HFFc6 (cell line): Measurements from ENCODE around the gene TRAF7. TPM values are rescaled to one million over a fixed set of nuclear protein-coding genes. Genes with fewer than 3 reads are reported as not detected.

Experiments used
- DNase-seq: peaks from one replicate; pipeline ENCODE4 v3.0.0-alpha.2; 2018
- H3K27ac Mint-ChIP-seq: 2 replicates; pipeline ENCODE4 v1.8.0; 2020; ENCODE audit warnings: mild to moderate bottlenecking, mixed read lengths
- H3K27me3 Mint-ChIP-seq: 2 replicates; pipeline ENCODE4 v1.8.0; 2021; ENCODE audit warnings: mild to moderate bottlenecking, moderate library complexity, mixed read lengths; ENCODE audit not compliant: insufficient read depth
- H3K36me3 Mint-ChIP-seq: 2 replicates; pipeline ENCODE4 v1.8.0; 2021; ENCODE audit warnings: low read depth, mixed read lengths
- H3K4me1 Mint-ChIP-seq: 2 replicates; pipeline ENCODE4 v1.8.0; 2020; ENCODE audit warnings: low read depth, mixed read lengths
- H3K4me3 Mint-ChIP-seq: 2 replicates; pipeline ENCODE4 v1.8.0; 2020; ENCODE audit warnings: mild to moderate bottlenecking, moderate library complexity, mixed read lengths
- H3K9me3 Mint-ChIP-seq: 2 replicates; pipeline ENCODE4 v1.8.0; 2020; ENCODE audit warnings: mild to moderate bottlenecking, mixed read lengths
- total RNA-seq, 6 experiments: library from RNA; stranded (reverse); fragmentation: NEBNext Ultra II Directional; extraction: Animal tissue kit (Norgen Biotek cat#: 25700); gene quantifications; 2 replicates in 1 of 6; 3 replicates in 5 of 6; pipeline ENCODE4 v1.2.3, GENCODE V29; 2021
- TF ChIP-seq, protein P1 (sequence below): fragments of 200-600 bp; sonication (generic); IDR thresholded peaks from 2 replicates; pipeline ENCODE4 v1.5.0; 2021; ENCODE audit warnings: antibody characterized with exemption, mild to moderate bottlenecking

The TRAF7 gene
- total RNA-seq, 6 experiments from 2014 or later: 81.4 to 88.3 (median 85.3) TPM

DNA sequence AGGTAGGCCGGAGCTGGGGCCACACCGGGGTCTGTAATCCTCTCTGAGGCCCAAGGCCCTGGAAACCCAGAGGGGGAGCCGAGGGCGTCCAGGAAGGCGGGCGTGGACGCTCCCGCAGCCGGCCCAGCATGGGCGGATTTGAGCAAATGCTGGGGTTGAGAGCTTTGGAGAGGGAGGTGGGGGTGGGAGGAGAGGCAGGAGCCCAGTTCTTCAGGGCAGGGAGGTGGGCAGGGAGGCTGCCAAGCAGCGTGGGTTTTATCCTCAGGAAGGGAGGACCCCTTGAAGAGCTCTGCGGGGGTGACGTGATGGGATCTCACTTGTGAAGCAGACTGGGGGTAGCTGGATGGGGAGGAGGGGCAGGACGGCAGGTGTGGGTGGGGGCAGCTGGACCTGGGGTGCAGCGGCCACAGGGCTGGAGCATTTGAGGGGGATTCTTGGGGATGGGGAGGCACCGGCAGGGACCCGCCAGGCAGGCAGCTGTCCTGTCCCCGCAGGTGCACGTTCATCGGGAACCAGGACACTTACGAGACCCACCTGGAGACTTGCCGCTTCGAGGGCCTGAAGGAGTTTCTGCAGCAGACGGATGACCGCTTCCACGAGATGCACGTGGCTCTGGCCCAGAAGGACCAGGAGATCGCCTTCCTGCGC, 17.2 kb downstream of the TRAF7 start:
- Mint-ChIP-seq H3K4me3 (no peak overlapping the region; the same call in 1 of the 2 replicates), H3K27ac (no peak overlapping the region), H3K36me3 (peaks cover 9% of the 10 kb centered on the region), H3K27me3 (peaks cover 6% of the 10 kb centered on the region), H3K4me1 (no peaks in the 10 kb centered on the region), H3K9me3 (no peaks in the 10 kb centered on the region)
- no peak for DNase-seq
- TF ChIP-seq, protein P1, sequence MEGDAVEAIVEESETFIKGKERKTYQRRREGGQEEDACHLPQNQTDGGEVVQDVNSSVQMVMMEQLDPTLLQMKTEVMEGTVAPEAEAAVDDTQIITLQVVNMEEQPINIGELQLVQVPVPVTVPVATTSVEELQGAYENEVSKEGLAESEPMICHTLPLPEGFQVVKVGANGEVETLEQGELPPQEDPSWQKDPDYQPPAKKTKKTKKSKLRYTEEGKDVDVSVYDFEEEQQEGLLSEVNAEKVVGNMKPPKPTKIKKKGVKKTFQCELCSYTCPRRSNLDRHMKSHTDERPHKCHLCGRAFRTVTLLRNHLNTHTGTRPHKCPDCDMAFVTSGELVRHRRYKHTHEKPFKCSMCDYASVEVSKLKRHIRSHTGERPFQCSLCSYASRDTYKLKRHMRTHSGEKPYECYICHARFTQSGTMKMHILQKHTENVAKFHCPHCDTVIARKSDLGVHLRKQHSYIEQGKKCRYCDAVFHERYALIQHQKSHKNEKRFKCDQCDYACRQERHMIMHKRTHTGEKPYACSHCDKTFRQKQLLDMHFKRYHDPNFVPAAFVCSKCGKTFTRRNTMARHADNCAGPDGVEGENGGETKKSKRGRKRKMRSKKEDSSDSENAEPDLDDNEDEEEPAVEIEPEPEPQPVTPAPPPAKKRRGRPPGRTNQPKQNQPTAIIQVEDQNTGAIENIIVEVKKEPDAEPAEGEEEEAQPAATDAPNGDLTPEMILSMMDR: no peak

DNA sequence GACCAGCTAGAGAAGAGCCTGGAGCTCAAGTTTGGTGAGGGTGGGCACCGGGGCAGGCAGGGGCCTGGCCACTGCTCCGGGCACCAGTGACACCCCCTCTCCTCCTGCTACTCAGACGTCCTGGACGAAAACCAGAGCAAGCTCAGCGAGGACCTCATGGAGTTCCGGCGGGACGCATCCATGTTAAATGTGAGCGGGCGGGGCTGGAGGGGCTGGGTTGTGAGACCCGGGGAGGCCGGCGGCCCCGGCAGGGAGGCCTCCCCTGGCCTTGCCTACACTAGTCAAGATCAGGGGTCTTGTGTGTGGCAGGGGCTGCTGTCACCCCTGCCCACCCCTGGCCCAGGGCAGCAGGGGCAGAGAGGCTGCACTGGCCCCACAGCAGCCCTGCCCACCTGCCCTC, 17.8 kb downstream of the TRAF7 start:
- H3K4me1 Mint-ChIP-seq: no peaks in the 10 kb centered on the region
- TF ChIP-seq, protein P1: no peak
- H3K4me3 Mint-ChIP-seq: no peak overlapping the region
- H3K36me3 Mint-ChIP-seq: peaks cover 9% of the 10 kb centered on the region
- peaks cover 6% of the 10 kb centered on the region for H3K27me3 Mint-ChIP-seq
- H3K27ac Mint-ChIP-seq: no peak overlapping the region
- no peaks in the 10 kb centered on the region for H3K9me3 Mint-ChIP-seq
- DNase-seq: no peak

DNA sequence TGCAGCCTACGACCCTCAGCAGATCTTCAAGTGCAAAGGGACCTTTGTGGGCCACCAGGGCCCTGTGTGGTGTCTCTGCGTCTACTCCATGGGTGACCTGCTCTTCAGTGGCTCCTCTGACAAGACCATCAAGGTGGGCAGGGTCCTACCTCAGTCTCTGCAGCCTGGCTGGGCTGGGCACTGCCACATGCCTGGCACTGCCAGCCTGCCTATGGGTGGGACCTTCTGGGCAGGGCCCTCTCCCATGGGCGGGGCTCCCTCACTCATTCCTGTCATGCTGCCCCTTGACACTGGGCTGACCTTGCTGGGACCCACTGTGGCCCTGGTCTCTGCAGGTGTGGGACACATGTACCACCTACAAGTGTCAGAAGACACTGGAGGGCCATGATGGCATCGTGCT, 18.3 kb downstream of the TRAF7 start:
- Mint-ChIP-seq H3K4me1 (no peaks in the 10 kb centered on the region), H3K36me3 (peaks cover 9% of the 10 kb centered on the region), H3K27ac (no peak overlapping the region), H3K27me3 (peaks cover 6% of the 10 kb centered on the region), H3K9me3 (no peaks in the 10 kb centered on the region), H3K4me3 (no peak overlapping the region)
- no peak for DNase-seq
- TF ChIP-seq, protein P1: no peak

DNA sequence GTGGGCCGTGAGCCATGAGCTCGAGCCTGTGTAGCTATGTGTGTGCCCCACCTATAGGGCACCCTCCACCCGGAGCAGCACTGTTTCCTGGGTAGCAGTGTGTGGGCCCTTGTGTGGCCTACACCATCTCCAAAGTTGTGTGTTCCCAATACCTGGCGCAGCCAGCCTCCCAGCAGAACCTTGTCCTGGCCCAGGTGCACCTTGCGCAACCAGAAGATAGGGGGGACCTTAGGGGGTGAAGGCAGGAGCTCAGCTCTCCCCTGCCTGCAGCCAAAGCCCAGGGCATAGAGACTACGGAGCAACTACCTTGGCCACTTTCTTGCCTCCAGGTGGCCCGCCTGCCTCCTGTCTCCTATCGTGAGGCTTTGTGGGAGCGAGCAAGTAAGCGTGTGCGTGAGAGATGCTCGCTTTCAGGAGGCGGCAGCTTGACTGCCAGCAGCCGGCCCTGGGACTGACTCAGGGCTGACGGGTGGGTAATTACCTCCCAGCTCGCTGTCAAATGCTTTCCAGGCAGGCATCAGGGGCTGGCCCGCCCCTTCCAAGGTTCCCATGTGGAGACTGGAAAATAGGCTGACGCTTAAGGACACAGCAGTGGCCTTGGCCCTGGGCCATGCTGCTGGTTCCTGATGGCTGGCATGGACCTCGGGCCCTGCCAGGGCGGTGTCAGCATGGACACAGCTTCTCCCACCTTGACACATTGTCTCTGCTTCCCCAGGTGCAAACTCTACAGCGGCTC, 19.0 kb downstream of the TRAF7 start:
- H3K4me3 Mint-ChIP-seq: no peak overlapping the region
- DNase-seq: no peak
- H3K36me3 Mint-ChIP-seq: peaks cover 9% of the 10 kb centered on the region
- H3K27me3 Mint-ChIP-seq: peaks cover 6% of the 10 kb centered on the region
- H3K4me1 Mint-ChIP-seq: no peaks in the 10 kb centered on the region
- no peak overlapping the region for H3K27ac Mint-ChIP-seq
- no peaks in the 10 kb centered on the region for H3K9me3 Mint-ChIP-seq
- TF ChIP-seq, protein P1: no peak

DNA sequence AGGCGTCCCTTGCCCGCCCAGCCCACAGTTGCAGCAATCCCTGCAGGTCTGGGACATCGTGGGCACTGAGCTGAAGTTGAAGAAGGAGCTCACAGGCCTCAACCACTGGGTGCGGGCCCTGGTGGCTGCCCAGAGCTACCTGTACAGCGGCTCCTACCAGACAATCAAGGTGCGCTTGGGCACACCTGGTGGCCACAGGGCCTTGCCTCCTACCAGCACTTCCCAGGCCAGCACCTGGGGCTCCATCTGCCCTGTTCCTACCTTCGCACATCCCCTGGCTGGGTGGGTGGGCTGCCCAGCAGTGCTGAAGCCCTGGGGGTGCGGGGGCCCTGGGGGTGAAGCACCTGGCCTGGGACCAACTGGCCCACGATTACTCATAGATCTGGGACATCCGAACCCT, 19.9 kb downstream of the TRAF7 start:
- DNase-seq: no peak
- Mint-ChIP-seq H3K4me3 (no peak overlapping the region), H3K9me3 (no peaks in the 10 kb centered on the region), H3K36me3 (peaks cover 9% of the 10 kb centered on the region), H3K27me3 (peaks cover 6% of the 10 kb centered on the region), H3K27ac (no peak overlapping the region), H3K4me1 (no peaks in the 10 kb centered on the region)
- TF ChIP-seq, protein P1: no peak
